HG03103 (cell line): Measurements from ENCODE around the gene MSTN.
"Not testable (repeated sequence)": the region's sequence is repeated elsewhere in the genome, so short reads cannot be mapped to it uniquely, and the experiment has no call there.

Experiments
- ATAC-seq: cut with Tn5 transposase; IDR thresholded peaks from one replicate; pipeline ENCODE4 v1.9.1; 2021; ENCODE audit warnings: low read depth; ENCODE audit not compliant: unreplicated experiment

The MSTN gene

DNA sequence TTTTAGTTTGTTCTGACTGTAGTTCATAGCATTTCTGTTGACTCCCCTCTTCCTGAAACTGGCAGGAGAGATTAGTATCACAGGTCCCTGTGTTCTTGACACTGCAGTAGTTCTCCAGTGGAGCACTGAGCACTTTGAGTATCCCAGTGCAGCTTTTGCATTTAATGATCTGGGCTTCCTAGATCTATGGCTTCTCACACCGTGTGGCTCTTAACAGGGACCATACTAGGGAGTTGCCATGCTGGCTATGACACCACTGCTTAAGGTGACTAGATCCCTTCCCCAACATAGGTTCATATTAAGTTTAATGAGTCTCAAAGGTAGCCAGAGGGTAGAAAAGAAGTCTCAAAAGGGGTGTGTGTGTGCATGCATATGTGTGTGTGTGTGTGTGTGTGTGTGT lies 6.2 kb upstream of the MSTN start:
- ATAC-seq, result no peak

DNA sequence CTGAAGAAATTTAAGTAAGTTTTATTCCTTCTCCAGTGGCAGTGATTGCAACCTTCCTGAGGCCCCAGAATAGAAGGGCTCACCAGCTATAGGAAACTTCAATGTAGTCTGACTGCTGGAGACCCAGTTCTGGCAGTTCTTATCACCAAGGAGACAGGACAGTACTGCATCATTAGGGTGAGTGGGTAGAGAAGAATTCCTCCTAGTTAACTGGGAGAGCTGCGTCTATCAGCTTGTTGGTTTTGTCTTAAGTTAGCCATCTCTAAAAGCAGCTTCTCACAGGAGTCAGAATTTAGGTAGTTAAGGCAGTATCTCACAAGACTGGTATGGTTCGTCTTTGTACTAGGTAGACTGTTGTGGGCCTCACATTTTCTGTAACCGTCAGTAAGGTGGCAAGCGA lies 3.3 kb upstream of the MSTN start:
- no peak for ATAC-seq

DNA sequence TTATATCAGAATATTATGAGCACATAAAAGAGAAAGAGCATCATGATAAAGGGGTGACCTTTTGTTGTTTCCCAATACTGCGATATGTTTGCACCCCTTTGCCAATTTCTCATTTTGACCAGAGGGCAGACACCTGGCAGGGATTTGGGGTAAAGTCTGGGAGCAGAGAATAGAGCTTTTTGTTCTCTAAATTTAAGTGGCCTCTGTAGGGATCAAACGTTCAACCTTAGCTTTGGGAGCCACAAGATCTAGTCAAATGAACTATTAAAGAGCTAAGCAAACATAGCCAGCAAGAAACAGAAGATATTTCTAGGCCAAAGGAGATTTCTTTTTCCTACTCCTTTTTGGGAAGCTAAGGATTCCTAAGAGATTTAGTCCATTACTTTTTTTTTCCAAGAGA lies 1.1 kb upstream of the MSTN start:
- no peak for ATAC-seq

DNA sequence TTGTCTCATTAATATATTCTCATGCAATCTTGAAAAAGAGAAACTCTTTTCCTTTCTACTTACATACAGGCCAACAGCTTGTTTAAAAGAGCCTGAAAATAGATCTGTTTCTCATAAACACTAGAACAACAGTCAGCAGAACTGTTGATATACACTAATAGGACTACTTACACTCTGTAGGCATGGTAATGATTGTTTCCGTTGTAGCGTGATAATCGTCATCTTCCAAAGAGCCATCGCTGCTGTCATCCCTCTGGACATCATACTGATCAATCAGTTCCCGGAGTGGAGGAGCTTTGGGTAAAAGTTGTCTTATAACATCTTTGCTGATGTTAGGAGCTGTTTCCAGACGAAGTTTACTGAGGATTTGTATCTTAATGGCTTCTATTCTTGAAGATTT lies 476 bp downstream of the MSTN start:
- ATAC-seq, result no peak

DNA sequence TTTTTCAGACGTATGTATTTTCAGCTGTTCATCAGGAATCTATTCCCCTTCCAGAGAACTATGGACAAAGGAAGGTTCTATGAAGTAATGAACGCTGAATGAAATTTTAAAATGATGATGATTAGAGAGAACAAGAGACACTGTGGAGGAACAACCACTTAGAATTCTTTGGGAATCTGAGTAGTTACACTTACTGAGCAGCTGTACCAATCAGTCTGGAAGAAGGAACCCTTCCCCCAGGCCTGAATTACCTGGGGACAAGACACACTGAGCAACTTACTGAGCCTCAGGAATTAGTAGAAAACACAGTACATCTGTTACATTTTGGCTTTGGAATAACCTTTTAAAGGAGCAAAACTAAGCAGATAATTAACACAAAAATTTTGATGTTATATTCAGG lies 1.9 kb downstream of the MSTN start:
- no peak for ATAC-seq

DNA sequence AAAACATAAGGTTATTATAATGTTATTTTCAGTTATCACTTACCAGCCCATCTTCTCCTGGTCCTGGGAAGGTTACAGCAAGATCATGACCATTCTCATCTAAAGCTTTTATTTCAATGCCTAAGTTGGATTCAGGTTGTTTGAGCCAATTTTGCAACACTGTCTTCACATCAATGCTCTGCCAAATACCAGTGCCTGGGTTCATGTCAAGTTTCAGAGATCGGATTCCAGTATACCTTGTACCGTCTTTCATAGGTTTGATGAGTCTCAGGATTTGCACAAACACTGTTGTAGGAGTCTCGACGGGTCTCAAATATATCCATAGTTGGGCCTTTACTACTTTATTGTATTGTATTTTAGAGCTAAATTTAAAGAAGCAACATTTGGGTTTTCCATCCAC lies 2.5 kb downstream of the MSTN start:
- no peak for ATAC-seq

DNA sequence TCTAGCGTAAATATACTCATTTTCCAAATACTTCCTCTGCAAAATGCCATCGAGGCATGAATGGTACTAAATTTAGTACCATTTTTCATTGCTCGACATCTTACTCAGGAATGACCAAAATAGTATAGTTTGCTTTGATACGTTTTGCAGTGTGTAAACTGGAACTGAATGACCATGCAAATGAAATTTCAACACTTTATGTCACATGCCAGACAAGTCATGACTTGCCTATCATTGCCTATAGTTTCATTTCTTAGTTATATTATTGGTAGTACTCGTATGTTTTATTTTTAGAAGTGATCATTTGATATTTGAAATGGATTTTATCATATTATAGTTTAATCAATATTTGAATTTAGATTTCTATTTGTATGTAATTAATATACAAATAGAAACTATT lies 9.1 kb downstream of the MSTN start:
- ATAC-seq, result no peak

DNA sequence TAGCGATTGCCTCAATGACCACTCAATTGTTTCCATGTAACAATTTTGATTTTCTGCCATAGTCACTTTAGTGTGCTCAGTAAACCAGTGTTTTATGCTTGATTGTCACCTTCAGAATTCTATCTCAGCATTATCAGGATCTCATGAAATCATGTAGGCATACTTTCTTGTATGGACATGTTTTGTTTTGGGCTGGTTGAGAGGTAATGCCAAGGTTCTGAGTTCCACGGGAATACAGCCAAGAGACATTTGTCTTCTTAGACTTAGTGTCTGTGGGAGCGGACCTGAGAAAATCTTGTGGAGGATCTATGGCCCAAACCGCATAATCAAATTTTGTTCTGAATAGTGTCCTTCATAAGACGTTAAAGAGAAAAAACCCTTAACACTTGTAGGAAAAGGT lies 10.2 kb downstream of the MSTN start:
- ATAC-seq, result no peak

DNA sequence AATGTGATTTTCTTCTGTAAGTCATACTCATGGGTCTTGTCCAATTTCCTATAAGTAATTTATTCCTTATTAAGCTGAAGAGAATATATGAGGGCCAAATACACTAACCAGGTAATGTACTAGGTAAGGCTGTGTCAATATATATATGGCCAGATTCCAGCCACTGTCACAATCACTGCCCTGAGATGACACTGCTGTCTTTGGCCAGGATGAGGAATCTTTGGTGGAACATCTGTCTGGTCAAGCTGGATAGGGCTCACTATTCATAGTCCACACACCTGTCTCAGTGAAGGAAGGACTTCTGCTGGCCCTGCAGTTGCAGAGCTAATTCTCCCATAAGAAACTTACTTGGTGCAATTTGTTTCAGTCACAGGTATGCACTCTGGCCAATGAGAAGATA lies 11.3 kb downstream of the MSTN start:
- no peak for ATAC-seq

DNA sequence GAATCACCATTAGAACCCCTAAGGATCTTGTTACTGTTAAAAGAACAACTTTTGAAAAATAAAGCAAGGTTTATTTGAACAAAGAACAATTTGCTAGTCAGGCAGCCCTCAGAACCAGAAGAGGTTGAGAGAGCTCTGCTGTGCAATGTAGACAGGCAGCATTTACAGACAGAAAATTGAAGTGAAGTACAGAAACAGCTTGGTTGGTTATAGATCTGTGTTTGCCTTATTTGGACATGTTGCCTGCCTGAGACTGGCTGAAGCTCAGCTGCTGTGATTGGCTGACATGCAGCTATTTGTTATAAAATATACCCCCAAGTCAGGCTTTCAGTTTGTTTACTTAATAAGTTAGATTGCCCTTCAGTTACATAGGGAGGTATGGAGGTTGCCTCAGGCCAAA lies 12.5 kb downstream of the MSTN start:
- ATAC-seq, result no peak

DNA sequence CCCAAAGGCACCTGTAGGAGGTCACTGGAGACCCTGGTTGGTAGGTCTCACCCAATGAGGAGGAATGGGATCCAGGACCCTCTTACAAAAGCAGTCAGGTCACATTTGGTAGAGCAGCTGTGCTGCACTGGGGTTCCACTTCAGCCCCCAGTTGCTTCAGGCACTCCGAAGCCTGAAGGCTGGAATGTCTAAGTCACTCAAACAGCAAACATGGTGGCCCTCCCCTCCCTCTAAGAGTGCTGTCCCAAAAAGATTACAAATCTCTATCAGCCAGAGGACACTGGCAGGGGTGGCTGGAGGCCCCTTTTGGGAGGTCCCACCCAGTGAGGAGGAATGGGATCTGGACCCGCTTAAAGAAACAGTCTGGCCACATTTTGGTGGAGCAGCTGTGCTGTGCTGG lies 17.7 kb downstream of the MSTN start:
- no peak for ATAC-seq

DNA sequence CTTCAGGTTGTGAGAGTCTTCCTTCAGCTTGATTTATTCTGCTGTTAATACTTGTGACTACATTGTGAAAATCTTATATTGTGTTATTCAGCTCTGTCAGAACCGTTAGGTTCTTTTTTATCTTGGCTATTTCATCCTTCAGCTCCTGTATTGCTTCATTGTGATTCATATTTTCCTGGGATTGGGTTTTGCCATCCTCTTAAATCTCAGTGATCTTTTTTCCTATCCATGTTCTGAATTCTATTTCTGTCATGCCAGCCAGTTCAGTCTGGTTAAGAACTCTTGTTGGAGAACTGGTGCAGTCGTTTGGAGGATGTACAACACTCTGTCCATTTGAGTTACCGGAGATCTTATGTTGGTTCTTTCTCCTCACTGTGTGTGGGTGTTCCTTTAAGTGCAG lies 19.1 kb downstream of the MSTN start:
- ATAC-seq, result no peak

DNA sequence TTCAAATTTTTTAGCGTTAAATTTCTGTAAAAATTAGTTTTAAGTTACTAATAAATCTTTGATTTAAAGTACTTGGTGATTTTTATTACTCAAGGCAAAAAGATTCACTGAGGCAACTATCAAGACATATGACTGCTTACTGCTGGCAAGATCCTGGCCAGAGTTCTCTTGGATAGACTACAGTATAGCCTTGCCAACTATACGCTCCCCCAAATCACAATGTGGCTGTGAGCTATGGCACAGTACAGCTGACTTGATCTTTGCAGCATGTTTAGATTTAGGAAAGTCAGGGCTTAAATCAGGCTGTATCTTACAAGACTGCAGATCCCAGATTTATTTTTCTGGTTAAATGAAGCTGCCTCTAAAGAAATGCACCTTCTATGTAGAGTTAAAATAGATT lies 26.5 kb downstream of the MSTN start:
- no peak for ATAC-seq

DNA sequence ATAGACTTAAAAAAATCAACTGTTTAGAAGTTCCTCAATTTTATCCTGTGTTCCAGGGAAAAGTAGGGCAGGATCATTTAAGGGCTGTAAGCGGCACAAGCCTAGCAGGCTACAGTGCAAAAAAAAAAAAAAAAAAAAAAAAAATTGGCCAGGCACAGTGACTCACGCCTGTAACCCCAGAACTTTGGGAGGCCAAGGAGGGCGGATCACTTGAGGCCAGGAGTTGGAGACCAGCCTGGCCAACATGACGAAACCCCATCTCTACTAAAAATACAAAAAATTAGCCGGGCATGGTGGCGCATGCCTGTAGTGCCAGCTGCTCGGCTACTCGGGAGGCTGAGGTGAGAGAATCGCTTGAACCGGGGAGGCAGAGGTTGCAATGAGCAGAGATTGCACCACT lies 28.1 kb downstream of the MSTN start:
- not testable (repeated sequence) for ATAC-seq

DNA sequence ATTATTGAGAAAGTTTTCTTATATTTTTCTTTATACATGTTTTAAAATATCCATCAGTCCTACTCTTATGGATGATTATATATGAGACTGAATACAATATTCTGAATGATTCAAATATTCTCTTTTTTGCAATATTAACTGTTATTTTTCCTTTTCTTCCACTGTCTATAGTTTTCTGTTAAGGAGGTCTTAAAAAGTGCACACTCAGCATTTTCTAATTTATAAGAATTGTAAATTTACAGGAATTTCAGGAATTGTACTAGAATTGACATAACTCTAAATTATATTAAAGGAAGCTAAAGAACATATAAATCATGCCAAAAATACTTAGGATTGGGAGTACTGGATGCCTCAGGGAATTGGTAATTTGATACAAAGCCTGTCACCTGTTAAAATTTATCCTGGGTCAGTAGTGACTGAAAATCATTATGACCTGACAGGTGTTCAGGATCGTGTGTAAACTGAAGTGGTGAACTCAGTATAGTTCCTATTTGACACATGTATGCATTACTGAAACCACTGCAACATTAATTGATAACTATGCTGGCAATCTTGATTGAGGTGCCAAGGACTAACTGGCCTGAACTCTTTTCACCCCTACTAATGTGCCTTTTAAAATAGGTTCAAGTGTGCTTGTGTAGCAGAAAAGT lies 30.4 kb downstream of the MSTN start:
- ATAC-seq, result no peak

DNA sequence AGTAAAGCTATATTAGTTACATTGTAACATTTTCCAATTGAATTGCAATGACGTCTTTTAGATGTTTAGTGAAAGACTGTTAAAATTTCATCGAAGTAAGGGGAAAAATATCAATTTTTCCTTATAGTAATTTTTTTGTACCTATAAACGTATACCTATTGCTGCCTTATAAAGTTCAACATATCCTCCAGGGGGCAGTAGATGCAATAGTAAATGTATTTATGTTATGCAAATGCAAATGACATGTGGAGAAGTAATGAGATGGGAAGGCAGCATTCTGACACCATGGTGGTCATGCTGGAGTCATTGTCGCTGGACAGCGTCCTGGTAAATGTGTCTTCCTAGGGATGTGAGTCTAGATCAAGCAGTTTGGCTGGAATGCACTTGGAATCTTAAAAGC lies 38.7 kb downstream of the MSTN start:
- peak; percentile 60 for ATAC-seq

DNA sequence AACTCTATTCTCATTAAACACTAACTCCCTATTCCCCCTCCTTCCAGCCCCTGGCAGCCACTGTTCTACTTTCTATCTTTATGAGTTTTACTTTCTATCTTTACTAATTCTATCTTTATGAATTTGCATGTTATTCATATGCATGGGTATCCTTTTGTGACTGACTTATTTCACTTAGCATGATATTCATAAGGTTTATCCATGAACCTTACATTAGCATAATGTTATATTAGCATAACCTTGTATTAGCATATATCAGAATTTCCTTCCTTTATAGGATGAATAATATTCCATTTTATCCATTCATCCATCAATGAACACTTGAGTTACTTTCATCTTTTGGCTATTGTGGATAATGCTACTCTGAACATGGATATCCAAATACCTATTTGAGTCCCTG lies 41.8 kb downstream of the MSTN start:
- ATAC-seq, result no peak

DNA sequence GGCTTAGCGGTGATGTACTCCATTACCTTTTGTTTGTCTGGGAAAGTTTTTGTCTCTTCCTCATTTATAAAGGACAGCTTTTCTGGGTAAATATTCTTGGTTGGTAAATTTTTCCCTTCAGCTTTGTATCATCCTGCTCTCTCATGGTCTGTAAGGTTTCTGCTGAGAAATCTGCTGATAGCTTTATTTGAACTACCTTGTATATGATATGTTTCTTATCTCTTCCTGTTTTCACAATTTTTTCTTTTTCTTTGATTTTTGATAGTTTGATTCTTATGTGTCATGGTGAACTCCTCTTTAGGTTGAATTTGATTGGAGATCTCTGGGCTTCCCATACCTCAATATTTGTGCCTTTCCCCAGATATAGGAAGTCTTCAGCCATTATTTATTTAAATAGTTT lies 44.7 kb downstream of the MSTN start:
- ATAC-seq, result no peak

DNA sequence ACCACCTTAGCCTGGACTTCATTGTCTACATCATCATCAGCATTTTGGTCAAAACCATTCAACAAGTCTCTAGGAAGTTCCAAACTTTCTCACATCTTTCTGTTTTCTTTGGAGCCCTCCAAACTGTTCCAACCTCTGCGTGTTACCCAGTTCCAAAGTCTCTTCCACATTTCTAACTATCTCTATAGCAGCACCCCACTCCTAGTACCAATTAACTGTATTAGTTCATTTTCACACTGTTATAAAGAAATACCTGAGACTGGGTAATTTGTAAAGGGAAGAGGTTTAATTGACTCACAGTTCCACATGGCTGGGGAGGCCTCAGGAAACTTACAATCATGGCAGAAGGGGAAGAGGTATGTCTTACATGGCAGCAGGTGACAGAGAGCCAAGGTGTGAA lies 46.6 kb downstream of the MSTN start:
- ATAC-seq, result not testable (repeated sequence)
